H7 (cell line): ENCODE data around the gene DDX39B. TPM values are rescaled to one million over a fixed set of nuclear protein-coding genes. Genes with fewer than 3 reads are reported as not detected.
"Not testable (repeated sequence)": the region's sequence is repeated elsewhere in the genome, so short reads cannot be mapped to it uniquely, and the experiment has no call there.

Experiments used
- DNase-seq: peaks from one replicate; pipeline ENCODE4 v3.0.0; 2012
- H3K27me3 ChIP-seq: 2 replicates; pipeline ENCODE4 v1.6.0; 2011; ENCODE audit warnings: mild to moderate bottlenecking, low read length; ENCODE audit not compliant: control insufficient read depth, insufficient read depth
- H3K36me3 ChIP-seq: replicated peaks from 2 replicates; pipeline ENCODE4 v1.5.1; 2011; ENCODE audit warnings: low read length; ENCODE audit not compliant: control insufficient read depth, insufficient read depth
- H3K4me3 ChIP-seq: 2 replicates; pipeline ENCODE4 v1.5.1; 2011; ENCODE audit warnings: low read depth, mild to moderate bottlenecking, control low read depth, low read length, moderate library complexity; ENCODE audit not compliant: insufficient read depth
- total RNA-seq: library from RNA; depleted of rRNA; stranded (reverse); fragments of >200 nt; shearing (Covaris generic); gene quantifications from 2 replicates; pipeline ENCODE4 v1.2.3, GENCODE V29; 2014

Gene DDX39B
- total RNA-seq, 1 experiment from 2014 or later: 872 TPM

GRCh38 chr6:31498748-31499147 is 43.1 kb downstream of the DDX39B start:
- no peaks in the 10 kb centered on the region; the same call in 1 of the 2 replicates for H3K27me3 ChIP-seq
- peak; percentile 61 for DNase-seq
- no peaks in the 10 kb centered on the region for H3K36me3 ChIP-seq
- H3K4me3 ChIP-seq: peak overlapping the region; percentile 58

GRCh38 chr6:31497531-31498476 is 44.0 kb downstream of the DDX39B start, which contains the start of gene MICB:
TSS of gene MICB (plus strand) at chr6:31498145. CDS start at chr6:31498194, 49 bp downstream.
- Histone ChIP-seq H3K27me3 (no peaks in the 10 kb centered on the region; the same call in 1 of the 2 replicates), H3K4me3 (peak within 1 kb of the TSS; percentile 58), H3K36me3 (no peaks in the 10 kb centered on the region)
- DNase-seq: peak; percentile 91

- not testable (repeated sequence) for H3K4me3 ChIP-seq, H3K36me3 ChIP-seq, H3K27me3 ChIP-seq, DNase-seq
These were observed 45.0 kb downstream of the DDX39B start for GRCh38 chr6:31496826-31497225.

GRCh38 chr6:31495580-31495979 is 46.2 kb downstream of the DDX39B start:
- no peak for DNase-seq
- H3K36me3 ChIP-seq: no peaks in the 10 kb centered on the region
- H3K27me3 ChIP-seq: no peaks in the 10 kb centered on the region; the same call in 1 of the 2 replicates
- no peak overlapping the region for H3K4me3 ChIP-seq

GRCh38 chr6:31493875-31494694 is 47.7 kb downstream of the DDX39B start:
- Histone ChIP-seq H3K36me3 (no peaks in the 10 kb centered on the region), H3K27me3 (no peaks in the 10 kb centered on the region; the same call in 1 of the 2 replicates), H3K4me3 (peak overlapping the region; percentile 51)
- peak; percentile 81 for DNase-seq

- H3K36me3 ChIP-seq, DNase-seq, H3K27me3 ChIP-seq: not testable (repeated sequence)
- H3K4me3 ChIP-seq: peak overlapping the region; percentile 10; the same call in 1 of the 2 replicates
These were observed 48.3 kb downstream of the DDX39B start for GRCh38 chr6:31493550-31493874.

- Histone ChIP-seq H3K36me3 (no peaks in the 10 kb centered on the region), H3K4me3 (no peak overlapping the region), H3K27me3 (no peaks in the 10 kb centered on the region)
- no peak for DNase-seq
These were observed 51.5 kb downstream of the DDX39B start for GRCh38 chr6:31490115-31490873.

GRCh38 chr6:31489086-31489485 is 52.7 kb downstream of the DDX39B start:
- Histone ChIP-seq H3K27me3 (no peaks in the 10 kb centered on the region), H3K36me3 (no peaks in the 10 kb centered on the region), H3K4me3 (no peak overlapping the region)
- no peak for DNase-seq

GRCh38 chr6:31487674-31488073 is 54.1 kb downstream of the DDX39B start:
- not testable (repeated sequence) for DNase-seq, H3K27me3 ChIP-seq, H3K4me3 ChIP-seq, H3K36me3 ChIP-seq

GRCh38 chr6:31486065-31486837 is 55.6 kb downstream of the DDX39B start:
- H3K4me3 ChIP-seq, H3K36me3 ChIP-seq, H3K27me3 ChIP-seq, DNase-seq: not testable (repeated sequence)

GRCh38 chr6:31485055-31485454 is 56.7 kb downstream of the DDX39B start:
- H3K36me3 ChIP-seq: no peaks in the 10 kb centered on the region
- H3K27me3 ChIP-seq: no peaks in the 10 kb centered on the region
- no peak overlapping the region for H3K4me3 ChIP-seq
- no peak for DNase-seq

- no peak overlapping the region for H3K4me3 ChIP-seq
- H3K36me3 ChIP-seq: no peaks in the 10 kb centered on the region
- no peak for DNase-seq
- H3K27me3 ChIP-seq: no peaks in the 10 kb centered on the region
These were observed 58.4 kb downstream of the DDX39B start for GRCh38 chr6:31483392-31483791.

- Histone ChIP-seq H3K36me3 (no peaks in the 10 kb centered on the region), H3K4me3 (no peak overlapping the region), H3K27me3 (no peaks in the 10 kb centered on the region)
- DNase-seq: no peak
These were observed 61.2 kb downstream of the DDX39B start for GRCh38 chr6:31480574-31480973.
